C4-2B (cell line): ENCODE measurements around the gene ARHGAP20.

ENCODE experiments used
- ZFX ChIP-seq: fragments of 450-650 bp; IDR thresholded peaks from 2 replicates; pipeline ENCODE4 v1.6.1; 2017
- TF ChIP-seq, protein P1 (sequence below): fragments of 450-650 bp; conservative IDR thresholded peaks from 2 replicates; pipeline ENCODE4 v1.5.1; 2017; ENCODE audit warnings: mild to moderate bottlenecking

DNA sequence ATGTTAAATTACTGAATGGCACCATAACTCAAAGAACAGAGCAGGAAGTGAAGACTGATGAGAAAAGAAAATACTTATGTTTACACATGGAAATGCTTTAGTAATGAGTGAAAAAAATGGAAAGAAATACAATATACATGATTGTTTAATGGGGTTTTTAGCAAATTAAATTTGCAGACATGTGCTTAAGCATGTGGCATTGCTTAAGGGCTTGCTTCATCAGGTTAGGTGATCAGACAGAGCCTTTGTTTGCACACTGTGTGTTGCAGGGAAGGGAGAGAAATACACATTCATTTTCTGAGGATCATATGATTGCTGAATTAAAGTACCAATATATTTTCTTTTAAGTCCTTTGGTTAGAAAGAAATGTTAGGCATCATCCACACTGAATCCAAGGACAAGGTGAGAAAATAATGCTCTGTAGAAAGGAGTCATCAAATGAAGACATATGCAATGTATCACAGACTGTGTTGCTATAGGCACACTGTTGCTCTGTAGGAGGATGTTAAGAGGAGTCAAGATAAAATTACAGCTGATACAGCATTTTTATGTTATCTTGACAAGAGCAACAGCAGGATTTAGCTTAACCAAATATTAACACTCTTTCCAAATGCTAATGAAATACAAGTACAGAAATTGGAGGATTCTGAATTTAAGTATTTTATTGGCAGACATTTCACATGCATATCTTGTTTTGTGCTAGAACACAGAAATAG is 23.4 kb upstream of the ARHGAP20 start:
- TF ChIP-seq, protein P1, sequence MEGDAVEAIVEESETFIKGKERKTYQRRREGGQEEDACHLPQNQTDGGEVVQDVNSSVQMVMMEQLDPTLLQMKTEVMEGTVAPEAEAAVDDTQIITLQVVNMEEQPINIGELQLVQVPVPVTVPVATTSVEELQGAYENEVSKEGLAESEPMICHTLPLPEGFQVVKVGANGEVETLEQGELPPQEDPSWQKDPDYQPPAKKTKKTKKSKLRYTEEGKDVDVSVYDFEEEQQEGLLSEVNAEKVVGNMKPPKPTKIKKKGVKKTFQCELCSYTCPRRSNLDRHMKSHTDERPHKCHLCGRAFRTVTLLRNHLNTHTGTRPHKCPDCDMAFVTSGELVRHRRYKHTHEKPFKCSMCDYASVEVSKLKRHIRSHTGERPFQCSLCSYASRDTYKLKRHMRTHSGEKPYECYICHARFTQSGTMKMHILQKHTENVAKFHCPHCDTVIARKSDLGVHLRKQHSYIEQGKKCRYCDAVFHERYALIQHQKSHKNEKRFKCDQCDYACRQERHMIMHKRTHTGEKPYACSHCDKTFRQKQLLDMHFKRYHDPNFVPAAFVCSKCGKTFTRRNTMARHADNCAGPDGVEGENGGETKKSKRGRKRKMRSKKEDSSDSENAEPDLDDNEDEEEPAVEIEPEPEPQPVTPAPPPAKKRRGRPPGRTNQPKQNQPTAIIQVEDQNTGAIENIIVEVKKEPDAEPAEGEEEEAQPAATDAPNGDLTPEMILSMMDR: no peak
- TF ChIP-seq ZFX: no peak
